Endothelial cell of umbilical vein (primary cell): ENCODE results near the gene GSKIP. TPM values are rescaled to one million over a fixed set of nuclear protein-coding genes. Genes with fewer than 3 reads are reported as not detected.

ENCODE experiments used
- BruUV-seq: library from RNA; stranded (reverse); fragments of 400-500 nt; replicated peaks from 2 replicates; lab custom pipeline; 2021; lab: Mats Ljungman, UMichigan
- CTCF ChIA-PET: fragments of 300-600, 350-600 bp; sonication (Branson Sonifier 250); formaldehyde crosslinking; loops from one replicate; lab custom pipeline; 2021; ENCODE audit warnings: antibody characterized with exemption, inconsistent platforms; lab: Charles Lee
- POLR2A ChIA-PET: fragments of 300-600, 350-600 bp; sonication (Branson Sonifier 250); formaldehyde crosslinking; loops from one replicate; lab custom pipeline; 2021; ENCODE audit warnings: antibody characterized with exemption, inconsistent platforms; lab: Charles Lee
- DNase-seq: peaks from one replicate; pipeline ENCODE4 v3.0.0-alpha.2; 2011; ENCODE audit warnings: low read depth, low spot score
- FAIRE-seq: peaks from 2 replicates; lab custom pipeline; 2011; peaks lifted over from hg19 to GRCh38; lab: Jason Lieb, UNC
- H2AFZ ChIP-seq: 2 replicates; pipeline ENCODE4 v1.6.0; 2012; ENCODE audit warnings: low read depth, low read length, control low read depth, inconsistent platforms
- H3K27ac ChIP-seq: 2 replicates; pipeline ENCODE4 v1.5.1; 2011; ENCODE audit warnings: low read depth, mild to moderate bottlenecking, control low read depth, low read length, moderate library complexity; ENCODE audit not compliant: insufficient read depth
- H3K27me3 ChIP-seq, 2 experiments: 2 replicates each; pipeline versions ENCODE4 v1.6.0 to v1.6.1; 2011; ENCODE audit warnings: low read length in 2 of 2, mixed read lengths in 1 of 2; ENCODE audit not compliant: control insufficient read depth in 2 of 2, insufficient read depth in 2 of 2
- H3K36me3 ChIP-seq, 2 experiments: 2 replicates in 1 of 2; 3 replicates in 1 of 2; pipeline ENCODE4 v1.5.1; 2011; ENCODE audit warnings: low read length in 2 of 2, mild to moderate bottlenecking in 1 of 2, moderate library complexity in 1 of 2; ENCODE audit not compliant: control insufficient read depth in 2 of 2, insufficient read depth in 2 of 2; ENCODE audit errors: extremely low read depth in 1 of 2
- H3K4me1 ChIP-seq: 3 replicates; pipeline ENCODE4 v1.5.1; 2011; ENCODE audit warnings: mild to moderate bottlenecking, low read length; ENCODE audit not compliant: control insufficient read depth, insufficient read depth; ENCODE audit errors: extremely low read depth
- H3K4me2 ChIP-seq: 2 replicates; pipeline ENCODE4 v1.6.1; 2011; ENCODE audit warnings: low read length, control low read depth, mixed read lengths; ENCODE audit not compliant: insufficient read depth
- H3K4me3 ChIP-seq, 3 experiments: fragments of 200-600 bp in 1 of 3; sonication (generic), shearing (Covaris generic) in 1 of 3; replicated peaks in 1 of 3; 2 replicates each; pipeline ENCODE4 v1.5.1; 2011 to 2016; ENCODE audit warnings: control low read depth in 3 of 3, low read length in 3 of 3, mild to moderate bottlenecking in 2 of 3, inconsistent platforms in 1 of 3, low read depth in 1 of 3, moderate library complexity in 1 of 3; ENCODE audit not compliant: insufficient read depth in 1 of 3
- H3K79me2 ChIP-seq: 2 replicates; pipeline ENCODE4 v1.6.0; 2012; ENCODE audit warnings: low read length, inconsistent platforms; ENCODE audit not compliant: control insufficient read depth, insufficient read depth
- H3K9ac ChIP-seq: replicated peaks from 2 replicates; pipeline ENCODE3; 2011; ENCODE audit warnings: low read length, control low read depth; ENCODE audit not compliant: insufficient read depth; ENCODE audit errors: extremely low read depth
- H3K9me1 ChIP-seq: replicated peaks from 3 replicates; pipeline ENCODE4 v1.6.0; 2011; ENCODE audit warnings: mild to moderate bottlenecking, low read length; ENCODE audit not compliant: control insufficient read depth, insufficient read depth; ENCODE audit errors: extremely low read depth
- H3K9me3 ChIP-seq: replicated peaks from 2 replicates; pipeline ENCODE4 v1.5.1; 2012; ENCODE audit warnings: low read length, inconsistent platforms; ENCODE audit not compliant: control insufficient read depth, insufficient read depth
- H4K20me1 ChIP-seq: replicated peaks from 2 replicates; pipeline ENCODE3; 2011; ENCODE audit warnings: mild to moderate bottlenecking, low read length; ENCODE audit not compliant: control insufficient read depth, insufficient read depth; ENCODE audit errors: extremely low read depth
- CTCF ChIP-seq, 2 donors: IDR thresholded peaks; 1 replicate in 1 of 2; 2 replicates in 1 of 2; pipeline ENCODE4 v1.5.1; 2011; ENCODE audit warnings: low read length in 2 of 2, mild to moderate bottlenecking in 2 of 2, moderate library complexity in 2 of 2, control low read depth in 1 of 2, inconsistent platforms in 1 of 2, low read depth in 1 of 2; ENCODE audit not compliant: insufficient read depth in 1 of 2; ENCODE audit errors: extremely low read depth in 1 of 2
- EZH2 ChIP-seq: IDR thresholded peaks from 2 replicates; pipeline ENCODE4 v1.6.1; 2012; ENCODE audit warnings: borderline replicate concordance, low read depth, mild to moderate bottlenecking, moderate library complexity, low read length, inconsistent platforms; ENCODE audit not compliant: severe bottlenecking
- GATA2 ChIP-seq: IDR thresholded peaks from 2 replicates; pipeline ENCODE4 v1.7.0; 2011; ENCODE audit warnings: low read depth, mild to moderate bottlenecking, moderate library complexity, mixed read lengths, low read length; ENCODE audit not compliant: insufficient read length, insufficient read depth
- MAX ChIP-seq: IDR thresholded peaks from 2 replicates; pipeline ENCODE4 v1.6.1; 2011; ENCODE audit not compliant: insufficient read depth, insufficient read length
- MYC ChIP-seq: IDR thresholded peaks from one replicate; pipeline ENCODE4 v1.6.1; 2011; ENCODE audit warnings: mild to moderate bottlenecking, low read depth, low read length
- POLR2A ChIP-seq: IDR thresholded peaks from 2 replicates; pipeline ENCODE4 v1.6.1; 2012; ENCODE audit warnings: low read depth, mild to moderate bottlenecking, control low read depth, low read length
- POLR2AphosphoS5 ChIP-seq: IDR thresholded peaks from 2 replicates; pipeline ENCODE4 v1.6.1; 2012; ENCODE audit warnings: low read depth, mild to moderate bottlenecking, control low read depth, low read length, moderate library complexity; ENCODE audit not compliant: insufficient read depth
- dilution Hi-C: fragments of 300-500 bp; cut with MboI; formaldehyde crosslinking; loops from one replicate; pipeline ENCODE4 v1.15.0; 2019; ENCODE audit warnings: low sequenced_read_pairs; ENCODE audit not compliant: extremely low pct_ligation_motif_present
- intact Hi-C: fragments of 100-400 bp; cut with micrococcal nuclease; formaldehyde crosslinking; loops from one replicate; pipeline ENCODE4 v1.10.0; 2022
- polyA plus RNA-seq, 4 experiments: library from polyadenylated mRNA; depleted of rRNA in 3 of 4; stranded (reverse) in 3 of 4; unstranded in 1 of 4; fragments of >200 nt; gene quantifications; 2 replicates each; pipeline versions ENCODE4 v1.2.1 to v1.2.3, GENCODE V29; 2011 to 2012; ENCODE audit warnings: missing spikeins in 1 of 4
- total RNA-seq: library from RNA; stranded (reverse); gene quantifications from 2 replicates; pipeline ENCODE4 v1.2.3, GENCODE V29; 2021

The GSKIP gene
- total and polyA plus RNA-seq, 2 donors (not counting 3 experiments of a cell fraction or from before 2014, with no cell fraction given) = 9.2 to 15.9 TPM

GRCh38 chr14:96416292-96416691 lies 53.0 kb downstream of the GSKIP start:
- no peaks in the 10 kb centered on the region for H4K20me1 ChIP-seq
- no peak for DNase-seq
- H3K4me1 ChIP-seq = no peaks in the 10 kb centered on the region
- no peak overlapping the region for H3K27ac ChIP-seq
- H3K4me3 ChIP-seq = no peak overlapping the region
- no peak for TF ChIP-seq EZH2
- TF ChIP-seq GATA2 = no peak
- no peak for TF ChIP-seq POLR2A
- TF ChIP-seq MYC = no peak
- no peak for TF ChIP-seq CTCF (IDR thresholded peaks at IDR 0.05; ENCODE audit: extremely low read depth in 1 of 2, insufficient read depth in 1 of 2, low read depth in 1 of 2, low read length in 2 of 2)
- no peak for TF ChIP-seq POLR2AphosphoS5
- no peak for TF ChIP-seq MAX
- H3K79me2 ChIP-seq = no peaks in the 10 kb centered on the region
- H2AFZ ChIP-seq = no peak overlapping the region
- intact Hi-C loops (no loop called here), dilution Hi-C loops (no loop called here)
- no peaks in the 10 kb centered on the region for H3K9me1 ChIP-seq
- no peaks in the 10 kb centered on the region for H3K9me3 ChIP-seq
- FAIRE-seq = no peak
- H3K9ac ChIP-seq = no peak overlapping the region
- ChIA-PET POLR2A (no interaction called here), CTCF (interaction anchor here (2.0 kb wide), 1 partner anchor 125 kb away, joined by 4 read pairs; no protein-coding TSS in a partner anchor)
- BruUV-seq = no TSS peak
- no peaks in the 10 kb centered on the region for H3K27me3 ChIP-seq
- no peaks in the 10 kb centered on the region for H3K36me3 ChIP-seq
- no peak overlapping the region for H3K4me2 ChIP-seq
